Mesothelial cell of epicardium (in vitro differentiated cells): ENCODE measurements around the gene NOL11. TPM values are rescaled to one million over a fixed set of nuclear protein-coding genes. Genes with fewer than 3 reads are reported as not detected.

ENCODE experiments used
- DNase-seq, 2 experiments: peaks; one replicate each; pipeline ENCODE4 v3.0.0; 2021; ENCODE audit warnings: low spot score in 2 of 2; ENCODE audit not compliant: unreplicated experiment in 2 of 2
- H3K27ac Mint-ChIP-seq: 2 replicates; pipeline ENCODE4 v1.8.0; 2021; ENCODE audit warnings: mixed read lengths
- H3K27me3 Mint-ChIP-seq: 2 replicates; pipeline ENCODE4 v1.8.0; 2021; ENCODE audit warnings: low read depth, mixed read lengths
- H3K36me3 Mint-ChIP-seq: 2 replicates; pipeline ENCODE4 v1.8.0; 2021; ENCODE audit warnings: mixed read lengths
- H3K4me1 Mint-ChIP-seq: 2 replicates; pipeline ENCODE4 v1.8.0; 2021; ENCODE audit warnings: mixed read lengths
- H3K4me3 Mint-ChIP-seq: 2 replicates; pipeline ENCODE4 v1.8.0; 2021; ENCODE audit warnings: mild to moderate bottlenecking, moderate library complexity, mixed read lengths
- H3K9me3 Mint-ChIP-seq: 2 replicates; pipeline ENCODE4 v1.8.0; 2021; ENCODE audit warnings: mixed read lengths
- CTCF ChIP-seq: fragments of 200-600 bp; sonication (generic); IDR thresholded peaks from one replicate; pipeline ENCODE4 v1.5.0; 2021; ENCODE audit warnings: antibody characterized with exemption; ENCODE audit not compliant: unreplicated experiment
- total RNA-seq: library from RNA; stranded (reverse); gene quantifications from 3 replicates; pipeline ENCODE4 v1.2.1, GENCODE V29; 2021

NOL11 gene
- total RNA-seq, 1 donor from 2014 or later, result 51.4 TPM

- no peak for DNase-seq
These were observed 5.8 kb upstream of the NOL11 start for GRCh38 chr17:67711916-67712315.

GRCh38 chr17:67712375-67712774 lies 5.4 kb upstream of the NOL11 start:
- Mint-ChIP-seq H3K4me3 (no peak overlapping the region), H3K4me1 (peaks cover 4% of the 10 kb centered on the region), H3K27me3 (peaks cover 2% of the 10 kb centered on the region), H3K27ac (no peak overlapping the region), H3K9me3 (peaks cover 6% of the 10 kb centered on the region), H3K36me3 (no peaks in the 10 kb centered on the region)
- no peak for TF ChIP-seq CTCF
- DNase-seq, result no peak

More at GRCh38 chr17:67711916-67712315, 5.8 kb upstream of the NOL11 start:
- H3K4me1 Mint-ChIP-seq, result peaks cover 1% of the 10 kb centered on the region
- peaks cover 6% of the 10 kb centered on the region for H3K9me3 Mint-ChIP-seq
- no peak for TF ChIP-seq CTCF
- no peaks in the 10 kb centered on the region for H3K36me3 Mint-ChIP-seq
- no peak overlapping the region for H3K27ac Mint-ChIP-seq
- no peak overlapping the region for H3K4me3 Mint-ChIP-seq
- peaks cover 2% of the 10 kb centered on the region for H3K27me3 Mint-ChIP-seq

- Mint-ChIP-seq H3K27me3 (peaks cover 2% of the 10 kb centered on the region), H3K36me3 (no peaks in the 10 kb centered on the region), H3K9me3 (peaks cover 6% of the 10 kb centered on the region), H3K4me1 (peaks cover 4% of the 10 kb centered on the region), H3K4me3 (no peak overlapping the region), H3K27ac (no peak overlapping the region)
- DNase-seq, result no peak
- TF ChIP-seq CTCF, result no peak
These were observed 4.6 kb upstream of the NOL11 start for GRCh38 chr17:67713169-67713568.

GRCh38 chr17:67716405-67716798 lies 1.3 kb upstream of the NOL11 start:
- Mint-ChIP-seq H3K9me3 (peaks cover 6% of the 10 kb centered on the region), H3K4me1 (peaks cover 8% of the 10 kb centered on the region), H3K4me3 (no peak overlapping the region), H3K36me3 (peaks cover 4% of the 10 kb centered on the region), H3K27ac (no peak overlapping the region), H3K27me3 (no peaks in the 10 kb centered on the region)
- no peak for TF ChIP-seq CTCF
- DNase-seq, result no peak

- no peak for DNase-seq
- H3K4me1 Mint-ChIP-seq, result peaks cover 8% of the 10 kb centered on the region
- peak overlapping the region; percentile 99 for H3K27ac Mint-ChIP-seq
- peaks cover 12% of the 10 kb centered on the region for H3K36me3 Mint-ChIP-seq
- peaks cover 6% of the 10 kb centered on the region for H3K9me3 Mint-ChIP-seq
- H3K27me3 Mint-ChIP-seq, result no peaks in the 10 kb centered on the region
- TF ChIP-seq CTCF, result no peak
- peak overlapping the region; percentile 99 for H3K4me3 Mint-ChIP-seq
These were observed 528 bp upstream of the NOL11 start for GRCh38 chr17:67717192-67717623.
